ENCODE results near the gene VSNL1.

VSNL1 gene

GRCh38 chr2:17579605-17580318, 39.3 kb downstream of the VSNL1 start:
- Histone ChIP-seq H3K36me3 (ENCODE audit: control insufficient read depth in 2 of 2, insufficient read depth in 2 of 2, low read length in 2 of 2) (no peaks in the 10 kb centered on the region), H3K4me1 (ENCODE audit: control insufficient read depth in 2 of 2, insufficient read depth in 2 of 2, low read length in 2 of 2) (peaks cover 3 to 6% of the 10 kb centered on the region in 2 donors), H3K9me3 (ENCODE audit: control insufficient read depth in 2 of 2, low read length in 2 of 2) (no peaks in the 10 kb centered on the region), H3K9ac (ENCODE audit: low read depth in 1 of 2, low read length in 2 of 2) (no peak overlapping the region), H3K4me3 (ENCODE audit: low read length in 2 of 2) (no peak overlapping the region), H3K27me3 (ENCODE audit: control insufficient read depth in 2 of 2, insufficient read depth in 2 of 2, low read length in 2 of 2) (no peaks in the 10 kb centered on the region), H3K27ac (ENCODE audit: low read depth in 2 of 2, low read length in 2 of 2) (peak overlapping the region; percentile 57 to 76)

DNA sequence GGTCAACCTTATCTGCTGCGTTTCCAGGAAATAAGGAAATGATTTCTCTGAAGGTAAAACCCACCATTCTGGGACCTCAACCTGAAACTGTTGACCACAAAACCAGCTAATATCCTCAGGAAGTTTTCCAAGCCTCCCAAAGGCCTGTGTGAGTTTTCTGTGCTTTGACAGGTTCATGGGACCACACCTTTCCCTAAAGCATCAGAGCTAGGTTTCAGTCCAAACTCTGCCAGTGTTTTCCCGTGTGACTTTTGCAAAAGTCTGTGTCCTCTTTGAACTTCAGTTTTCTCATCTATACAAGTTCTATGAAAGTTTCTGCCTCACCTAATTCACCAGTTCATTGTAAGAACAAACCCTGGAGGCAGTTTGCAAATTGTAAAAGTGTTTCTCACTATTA, 39.8 kb downstream of the VSNL1 start:
- Histone ChIP-seq H3K36me3 (ENCODE audit: control insufficient read depth in 2 of 2, insufficient read depth in 2 of 2, low read length in 2 of 2) (no peaks in the 10 kb centered on the region), H3K27me3 (ENCODE audit: control insufficient read depth in 2 of 2, insufficient read depth in 2 of 2, low read length in 2 of 2) (no peaks in the 10 kb centered on the region), H3K27ac (ENCODE audit: low read depth in 2 of 2, low read length in 2 of 2) (peak overlapping the region; percentile 57 to 76)

DNA sequence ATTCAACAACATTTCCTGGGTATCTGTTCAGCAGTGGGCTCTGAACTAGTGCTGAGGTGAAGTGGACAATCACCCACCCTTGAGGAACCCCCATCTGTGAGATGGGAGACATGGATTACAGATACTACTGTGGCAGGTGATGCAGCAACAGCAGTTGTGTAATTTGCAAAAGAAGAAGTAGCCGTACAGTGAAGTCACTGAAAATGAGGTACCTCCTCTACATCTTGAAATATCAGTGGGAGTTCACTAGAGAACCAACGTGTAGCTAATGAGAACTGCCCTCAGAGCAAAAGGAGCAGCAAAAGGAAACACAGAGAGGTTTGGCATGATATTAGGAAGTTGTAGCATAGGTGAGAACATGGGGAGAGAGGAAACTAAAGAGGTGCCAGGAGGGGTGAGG, 41.3 kb downstream of the VSNL1 start:
- no peak overlapping the region for H3K27ac ChIP-seq (ENCODE audit: low read depth in 2 of 2, low read length in 2 of 2)
- H3K4me1 ChIP-seq (ENCODE audit: control insufficient read depth in 2 of 2, insufficient read depth in 2 of 2, low read length in 2 of 2): peaks cover 3 to 6% of the 10 kb centered on the region in 2 donors
- H3K36me3 ChIP-seq (ENCODE audit: control insufficient read depth in 2 of 2, insufficient read depth in 2 of 2, low read length in 2 of 2): no peaks in the 10 kb centered on the region
- H3K27me3 ChIP-seq (ENCODE audit: control insufficient read depth in 2 of 2, insufficient read depth in 2 of 2, low read length in 2 of 2): no peaks in the 10 kb centered on the region
- H3K9me3 ChIP-seq (ENCODE audit: control insufficient read depth in 2 of 2, low read length in 2 of 2): no peaks in the 10 kb centered on the region
- H3K9ac ChIP-seq (ENCODE audit: low read depth in 1 of 2, low read length in 2 of 2): no peak overlapping the region
- no peak overlapping the region for H3K4me3 ChIP-seq (ENCODE audit: low read length in 2 of 2)

More for the DNA sequence above, 39.8 kb downstream of the VSNL1 start:
- no peaks in the 10 kb centered on the region for H3K9me3 ChIP-seq (ENCODE audit: control insufficient read depth in 2 of 2, low read length in 2 of 2)
- no peak overlapping the region for H3K9ac ChIP-seq (ENCODE audit: low read depth in 1 of 2, low read length in 2 of 2)
- no peak overlapping the region for H3K4me3 ChIP-seq (ENCODE audit: low read length in 2 of 2)
- H3K4me1 ChIP-seq (ENCODE audit: control insufficient read depth in 2 of 2, insufficient read depth in 2 of 2, low read length in 2 of 2): peaks cover 3 to 6% of the 10 kb centered on the region in 2 donors

DNA sequence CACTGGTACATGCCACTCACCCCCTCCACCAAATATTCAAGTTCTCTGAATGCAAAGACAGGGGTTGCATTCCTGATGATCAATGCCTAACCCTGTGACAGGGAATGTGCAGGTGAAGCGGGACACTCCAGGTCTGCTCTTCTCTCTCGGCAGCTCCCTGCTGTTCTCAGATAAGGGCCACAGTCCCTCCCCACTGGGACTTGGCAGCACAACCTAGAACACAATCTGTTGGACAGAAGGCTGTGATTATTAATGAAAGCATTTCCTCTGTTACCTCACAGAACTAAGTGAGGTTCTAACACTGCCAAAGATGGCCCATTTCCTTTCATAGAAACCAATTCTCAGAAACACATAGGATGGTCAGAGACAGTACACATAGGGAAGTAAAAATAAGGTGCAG, 42.7 kb downstream of the VSNL1 start:
- Histone ChIP-seq H3K4me1 (ENCODE audit: control insufficient read depth in 2 of 2, insufficient read depth in 2 of 2, low read length in 2 of 2) (peaks cover 3 to 6% of the 10 kb centered on the region in 2 donors), H3K36me3 (ENCODE audit: control insufficient read depth in 2 of 2, insufficient read depth in 2 of 2, low read length in 2 of 2) (no peaks in the 10 kb centered on the region), H3K27me3 (ENCODE audit: control insufficient read depth in 2 of 2, insufficient read depth in 2 of 2, low read length in 2 of 2) (no peaks in the 10 kb centered on the region), H3K27ac (ENCODE audit: low read depth in 2 of 2, low read length in 2 of 2) (no peak overlapping the region), H3K9me3 (ENCODE audit: control insufficient read depth in 2 of 2, low read length in 2 of 2) (no peaks in the 10 kb centered on the region), H3K9ac (ENCODE audit: low read depth in 1 of 2, low read length in 2 of 2) (no peak overlapping the region), H3K4me3 (ENCODE audit: low read length in 2 of 2) (no peak overlapping the region)

DNA sequence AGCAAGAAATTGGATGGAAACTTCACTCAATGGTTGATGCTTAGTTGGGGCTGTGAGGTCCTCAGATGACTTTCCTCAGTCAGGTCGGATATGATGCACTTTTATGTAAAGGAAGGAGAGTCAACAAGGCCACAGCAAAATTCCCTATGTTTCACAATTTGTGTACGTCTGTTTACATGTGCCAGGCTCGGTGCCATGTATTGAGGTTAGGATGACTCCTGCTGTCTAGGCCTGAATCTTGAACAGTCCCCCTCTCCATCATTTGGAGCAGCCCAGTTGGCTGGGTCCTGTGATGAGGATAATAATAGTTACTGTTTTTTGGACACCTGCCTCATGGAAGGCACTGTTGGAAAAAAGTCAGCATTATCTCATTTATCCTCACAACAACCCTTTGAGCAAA, 43.1 kb downstream of the VSNL1 start:
- H3K4me1 ChIP-seq (ENCODE audit: control insufficient read depth in 2 of 2, insufficient read depth in 2 of 2, low read length in 2 of 2): peaks cover 3 to 6% of the 10 kb centered on the region in 2 donors
- H3K36me3 ChIP-seq (ENCODE audit: control insufficient read depth in 2 of 2, insufficient read depth in 2 of 2, low read length in 2 of 2): no peaks in the 10 kb centered on the region
- no peak overlapping the region for H3K9ac ChIP-seq (ENCODE audit: low read depth in 1 of 2, low read length in 2 of 2)
- no peak overlapping the region for H3K4me3 ChIP-seq (ENCODE audit: low read length in 2 of 2)
- no peaks in the 10 kb centered on the region for H3K9me3 ChIP-seq (ENCODE audit: control insufficient read depth in 2 of 2, low read length in 2 of 2)
- H3K27ac ChIP-seq (ENCODE audit: low read depth in 2 of 2, low read length in 2 of 2): no peak overlapping the region
- H3K27me3 ChIP-seq (ENCODE audit: control insufficient read depth in 2 of 2, insufficient read depth in 2 of 2, low read length in 2 of 2): no peaks in the 10 kb centered on the region

- H3K36me3 ChIP-seq (ENCODE audit: control insufficient read depth in 2 of 2, insufficient read depth in 2 of 2, low read length in 2 of 2): no peaks in the 10 kb centered on the region
- no peak overlapping the region for H3K4me3 ChIP-seq (ENCODE audit: low read length in 2 of 2)
- no peak overlapping the region for H3K9ac ChIP-seq (ENCODE audit: low read depth in 1 of 2, low read length in 2 of 2)
- H3K27me3 ChIP-seq (ENCODE audit: control insufficient read depth in 2 of 2, insufficient read depth in 2 of 2, low read length in 2 of 2): no peaks in the 10 kb centered on the region
- H3K4me1 ChIP-seq (ENCODE audit: control insufficient read depth in 2 of 2, insufficient read depth in 2 of 2, low read length in 2 of 2): peaks cover 3 to 6% of the 10 kb centered on the region in 2 donors
- H3K27ac ChIP-seq (ENCODE audit: low read depth in 2 of 2, low read length in 2 of 2): no peak overlapping the region
- no peaks in the 10 kb centered on the region for H3K9me3 ChIP-seq (ENCODE audit: control insufficient read depth in 2 of 2, low read length in 2 of 2)
Observed at GRCh38 chr2:17584689-17585088, 44.2 kb downstream of the VSNL1 start.

- no peak overlapping the region for H3K9ac ChIP-seq (ENCODE audit: low read depth in 1 of 2, low read length in 2 of 2)
- no peaks in the 10 kb centered on the region for H3K27me3 ChIP-seq (ENCODE audit: control insufficient read depth in 2 of 2, insufficient read depth in 2 of 2, low read length in 2 of 2)
- H3K36me3 ChIP-seq (ENCODE audit: control insufficient read depth in 2 of 2, insufficient read depth in 2 of 2, low read length in 2 of 2): no peaks in the 10 kb centered on the region
- H3K4me3 ChIP-seq (ENCODE audit: low read length in 2 of 2): no peak overlapping the region
- H3K27ac ChIP-seq (ENCODE audit: low read depth in 2 of 2, low read length in 2 of 2): no peak overlapping the region
- no peaks in the 10 kb centered on the region for H3K4me1 ChIP-seq (ENCODE audit: control insufficient read depth in 2 of 2, insufficient read depth in 2 of 2, low read length in 2 of 2)
- no peaks in the 10 kb centered on the region for H3K9me3 ChIP-seq (ENCODE audit: control insufficient read depth in 2 of 2, low read length in 2 of 2)
Observed at GRCh38 chr2:17587469-17587868, 47.0 kb downstream of the VSNL1 start.

GRCh38 chr2:17588031-17588430, 47.5 kb downstream of the VSNL1 start:
- Histone ChIP-seq H3K27me3 (ENCODE audit: control insufficient read depth in 2 of 2, insufficient read depth in 2 of 2, low read length in 2 of 2) (no peaks in the 10 kb centered on the region), H3K9ac (ENCODE audit: low read depth in 1 of 2, low read length in 2 of 2) (no peak overlapping the region), H3K4me3 (ENCODE audit: low read length in 2 of 2) (no peak overlapping the region), H3K9me3 (ENCODE audit: control insufficient read depth in 2 of 2, low read length in 2 of 2) (no peaks in the 10 kb centered on the region), H3K4me1 (ENCODE audit: control insufficient read depth in 2 of 2, insufficient read depth in 2 of 2, low read length in 2 of 2) (no peaks in the 10 kb centered on the region), H3K36me3 (ENCODE audit: control insufficient read depth in 2 of 2, insufficient read depth in 2 of 2, low read length in 2 of 2) (no peaks in the 10 kb centered on the region), H3K27ac (ENCODE audit: low read depth in 2 of 2, low read length in 2 of 2) (no peak overlapping the region)

GRCh38 chr2:17589406-17590035, 49.0 kb downstream of the VSNL1 start:
- no peaks in the 10 kb centered on the region for H3K9me3 ChIP-seq (ENCODE audit: control insufficient read depth in 2 of 2, low read length in 2 of 2)
- H3K4me3 ChIP-seq (ENCODE audit: low read length in 2 of 2): no peak overlapping the region
- no peaks in the 10 kb centered on the region for H3K36me3 ChIP-seq (ENCODE audit: control insufficient read depth in 2 of 2, insufficient read depth in 2 of 2, low read length in 2 of 2)
- no peaks in the 10 kb centered on the region for H3K4me1 ChIP-seq (ENCODE audit: control insufficient read depth in 2 of 2, insufficient read depth in 2 of 2, low read length in 2 of 2)
- H3K27me3 ChIP-seq (ENCODE audit: control insufficient read depth in 2 of 2, insufficient read depth in 2 of 2, low read length in 2 of 2): no peaks in the 10 kb centered on the region
- no peak overlapping the region for H3K27ac ChIP-seq (ENCODE audit: low read depth in 2 of 2, low read length in 2 of 2)
- H3K9ac ChIP-seq (ENCODE audit: low read depth in 1 of 2, low read length in 2 of 2): no peak overlapping the region

- Histone ChIP-seq H3K4me1 (ENCODE audit: control insufficient read depth in 2 of 2, insufficient read depth in 2 of 2, low read length in 2 of 2) (no peaks in the 10 kb centered on the region), H3K27ac (ENCODE audit: low read depth in 2 of 2, low read length in 2 of 2) (no peak overlapping the region), H3K4me3 (ENCODE audit: low read length in 2 of 2) (no peak overlapping the region), H3K9me3 (ENCODE audit: control insufficient read depth in 2 of 2, low read length in 2 of 2) (no peaks in the 10 kb centered on the region), H3K36me3 (ENCODE audit: control insufficient read depth in 2 of 2, insufficient read depth in 2 of 2, low read length in 2 of 2) (no peaks in the 10 kb centered on the region), H3K27me3 (ENCODE audit: control insufficient read depth in 2 of 2, insufficient read depth in 2 of 2, low read length in 2 of 2) (no peaks in the 10 kb centered on the region), H3K9ac (ENCODE audit: low read depth in 1 of 2, low read length in 2 of 2) (no peak overlapping the region)
Observed at GRCh38 chr2:17590342-17590911, 49.9 kb downstream of the VSNL1 start.
